ENCODE data around the gene ENTREP3.
"Not testable (repeated sequence)": the region's sequence is repeated elsewhere in the genome, so short reads cannot be mapped to it uniquely, and the experiment has no call there.

The ENTREP3 gene

DNA sequence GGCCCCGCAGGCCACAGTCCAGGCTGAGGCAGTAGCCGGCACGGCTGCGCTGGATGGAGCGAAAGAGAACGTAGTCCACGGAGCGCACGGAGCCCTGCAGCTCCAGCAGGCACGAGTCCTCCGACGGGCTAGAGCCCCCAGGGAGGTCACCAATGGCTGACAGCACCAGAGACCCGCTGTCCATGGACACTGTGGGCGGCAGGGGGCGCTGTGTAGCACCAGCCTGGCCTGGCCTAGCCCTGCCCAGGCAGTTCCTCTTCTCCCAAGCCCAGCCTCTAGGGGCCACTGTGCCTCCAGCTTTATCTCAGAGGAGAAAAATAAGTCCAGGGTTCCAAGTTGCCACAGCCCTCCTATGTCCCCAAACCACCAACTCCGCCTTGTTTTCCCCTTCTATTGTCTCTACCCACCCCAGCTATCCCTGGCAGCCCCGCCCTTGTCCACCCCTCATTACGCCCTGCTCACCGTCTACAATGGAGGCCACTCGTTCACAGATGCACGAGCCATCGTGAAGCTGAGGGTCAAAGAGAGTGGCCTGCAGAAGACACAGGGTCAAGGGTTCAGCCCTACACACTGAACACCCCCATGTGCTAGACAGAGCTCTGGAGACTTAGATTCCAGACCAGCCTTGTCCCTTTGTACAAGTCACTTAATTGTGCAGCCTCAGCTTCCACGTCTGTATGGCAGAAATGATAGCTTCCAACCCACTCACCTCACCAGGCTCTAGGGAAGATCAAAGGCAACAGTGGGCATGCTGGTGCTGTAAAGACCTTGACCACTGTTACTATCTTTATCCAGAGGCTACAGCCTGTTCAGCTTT lies 4.4 kb downstream of the ENTREP3 start:
- DNase-seq: peak; percentile 93 to 96

DNA sequence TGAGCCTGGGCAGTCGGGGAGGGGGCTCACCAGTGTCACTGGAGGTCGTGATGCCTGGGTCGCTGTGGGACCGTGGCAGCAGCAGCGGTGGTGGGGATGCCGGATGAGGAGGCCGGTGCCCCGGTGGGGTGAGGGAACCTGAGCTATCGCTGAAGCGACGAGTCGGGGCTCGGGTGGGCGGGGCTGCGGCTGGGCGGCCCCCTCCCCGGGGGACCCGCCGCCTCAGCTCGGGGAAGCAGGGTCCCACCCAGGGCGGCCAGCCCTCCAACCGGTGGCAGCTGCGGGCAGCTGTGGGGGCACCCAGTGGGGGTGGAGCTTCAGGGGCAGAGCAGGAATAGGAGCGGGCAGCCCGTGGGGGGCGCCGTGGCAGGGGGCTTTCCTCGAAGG lies 5.0 kb downstream of the ENTREP3 start:
- no peak for DNase-seq

DNA sequence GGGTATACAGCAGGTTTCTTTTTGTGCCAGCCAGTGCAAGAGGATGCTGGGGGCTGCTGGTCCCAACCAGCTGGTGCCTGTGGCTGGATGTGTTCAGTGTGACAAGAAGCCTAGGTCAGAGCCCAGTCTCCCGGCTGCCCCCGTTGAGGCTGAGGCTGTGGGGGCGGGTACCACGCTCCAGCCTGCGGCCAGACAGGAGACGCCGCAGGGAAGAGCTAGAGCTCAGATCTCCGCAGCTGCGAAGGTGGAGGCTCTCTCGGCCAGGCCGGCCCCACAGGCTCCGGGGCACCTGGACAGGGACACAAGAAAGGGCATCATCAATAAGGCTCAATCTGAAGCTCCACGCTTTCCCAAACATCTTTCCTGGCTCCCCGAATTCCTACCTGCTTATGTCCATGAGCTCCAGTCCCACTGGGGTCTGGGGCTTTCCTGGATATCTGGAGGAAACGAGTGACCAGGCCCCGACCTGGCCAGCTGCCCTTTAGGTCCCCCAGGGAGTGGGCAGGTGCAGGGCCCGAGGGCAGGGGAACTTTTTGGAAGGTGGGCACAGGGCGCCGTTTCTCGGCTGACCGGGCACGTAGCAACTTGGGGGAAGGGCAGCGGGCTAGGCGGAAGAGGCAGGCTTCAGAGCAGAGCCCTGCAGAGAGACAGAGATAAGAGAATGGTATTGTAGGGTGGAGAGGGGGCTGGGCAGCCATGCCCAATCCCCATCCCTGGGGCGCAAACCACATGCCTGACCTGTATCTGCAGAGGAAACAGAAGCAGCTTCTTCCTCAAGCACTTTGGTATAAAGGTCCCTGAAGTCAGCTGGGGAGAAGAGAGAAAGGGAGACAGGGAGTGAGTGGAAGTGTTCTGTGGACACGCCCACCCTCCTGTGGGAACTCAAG lies 7.4 kb downstream of the ENTREP3 start:
- DNase-seq: no peak

DNA sequence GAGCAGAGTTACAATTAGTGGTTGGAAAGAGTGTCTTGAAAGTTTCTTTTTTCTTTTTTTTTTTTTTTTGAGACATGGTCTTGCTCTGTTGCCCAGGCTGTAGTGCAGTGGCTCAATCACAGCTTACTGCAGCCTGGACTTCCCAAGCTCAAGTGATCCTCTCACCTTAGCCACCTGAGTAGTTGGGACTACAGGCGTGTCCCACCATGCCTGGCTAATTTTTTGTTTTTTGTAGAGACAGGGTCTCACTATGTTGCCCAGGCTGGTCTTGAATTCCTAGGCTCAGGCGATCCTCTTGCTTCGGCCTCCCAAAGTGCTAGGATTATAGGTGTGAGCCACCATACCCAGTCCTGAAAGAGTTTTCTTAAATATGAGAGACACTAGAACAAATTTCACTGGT lies 8.5 kb downstream of the ENTREP3 start:
- DNase-seq: not testable (repeated sequence)

DNA sequence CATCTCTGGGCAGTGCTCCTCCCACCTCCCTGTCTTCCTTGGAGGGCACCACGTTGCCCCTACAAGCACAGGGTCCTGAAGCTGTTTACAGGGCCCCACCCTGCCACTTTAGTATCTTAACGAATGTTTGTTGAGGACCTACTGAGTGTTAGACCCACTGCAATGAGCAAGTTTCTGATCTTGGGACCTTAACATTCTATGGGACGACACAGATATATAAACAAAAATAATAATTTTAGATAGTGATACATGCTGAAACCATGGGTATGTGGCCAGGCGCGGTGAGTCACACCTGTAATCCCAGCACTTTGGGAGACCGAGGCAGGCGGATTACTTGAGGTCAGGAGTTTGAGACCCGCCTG lies 10.1 kb downstream of the ENTREP3 start:
- no peak for DNase-seq

DNA sequence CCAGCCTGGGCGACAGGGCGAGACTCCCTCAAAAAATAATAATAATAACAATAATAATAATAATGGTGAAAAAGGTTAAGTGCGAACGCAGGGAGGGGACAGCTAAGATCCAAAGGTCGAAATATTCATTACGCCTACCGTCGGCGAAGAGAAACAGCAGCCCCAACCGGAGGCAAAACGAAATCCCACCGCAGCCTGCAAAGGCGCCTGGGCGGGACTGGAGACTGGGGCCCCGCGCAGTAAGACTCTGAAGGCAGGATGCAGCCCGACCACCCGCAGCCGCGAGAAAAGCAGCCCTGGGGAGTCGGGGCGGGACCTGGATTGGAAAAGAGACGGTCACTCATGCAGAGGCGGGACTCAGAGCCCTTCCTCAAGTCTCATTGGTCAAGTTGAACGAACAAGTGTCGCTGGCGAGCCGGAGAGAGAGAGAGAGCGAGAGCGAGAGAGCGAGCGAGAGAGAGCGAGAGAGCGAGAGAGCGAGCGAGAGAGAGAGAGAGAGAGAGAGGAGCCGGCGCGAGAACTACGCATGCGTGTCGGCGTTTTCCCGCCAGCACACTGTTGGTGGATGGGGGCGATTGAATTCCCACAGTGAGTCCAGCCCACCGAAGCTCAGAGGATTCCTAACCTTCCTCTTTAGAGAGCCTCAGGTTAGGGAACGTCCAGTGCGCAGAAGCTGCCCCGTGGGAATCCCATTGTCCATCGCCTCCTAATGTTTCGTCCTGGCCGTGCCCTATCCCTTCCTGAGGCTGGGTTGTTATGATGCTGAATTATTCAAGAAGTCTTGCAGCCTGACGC lies 10.7 kb downstream of the ENTREP3 start:
- DNase-seq: peak; percentile 96 to 97

DNA sequence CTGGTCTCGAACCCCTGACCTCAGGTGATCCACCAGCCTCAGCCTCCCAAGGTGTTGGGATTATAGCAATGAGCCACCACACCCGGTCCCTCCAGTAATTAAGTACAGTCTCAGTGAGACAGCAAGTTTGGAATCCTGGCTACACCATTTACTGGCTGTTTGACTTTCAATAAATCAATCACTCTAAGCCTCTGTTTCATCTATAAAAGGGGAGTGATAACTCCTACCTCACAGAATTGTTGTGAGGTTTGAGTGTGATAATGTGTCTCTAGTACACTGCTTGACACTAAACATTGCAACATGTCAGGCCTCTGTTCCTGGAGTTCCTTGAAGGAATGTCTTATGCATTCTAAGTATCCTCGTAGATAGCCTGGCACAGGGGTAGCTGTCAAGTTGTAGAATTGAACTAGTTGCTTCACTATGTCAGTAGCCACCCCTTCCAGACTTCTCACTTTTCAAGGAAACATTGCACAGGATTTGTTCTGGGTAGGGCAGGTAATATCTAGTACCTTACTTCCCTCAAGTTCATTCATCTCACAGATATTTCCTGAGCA lies 12.4 kb downstream of the ENTREP3 start:
- DNase-seq: no peak

DNA sequence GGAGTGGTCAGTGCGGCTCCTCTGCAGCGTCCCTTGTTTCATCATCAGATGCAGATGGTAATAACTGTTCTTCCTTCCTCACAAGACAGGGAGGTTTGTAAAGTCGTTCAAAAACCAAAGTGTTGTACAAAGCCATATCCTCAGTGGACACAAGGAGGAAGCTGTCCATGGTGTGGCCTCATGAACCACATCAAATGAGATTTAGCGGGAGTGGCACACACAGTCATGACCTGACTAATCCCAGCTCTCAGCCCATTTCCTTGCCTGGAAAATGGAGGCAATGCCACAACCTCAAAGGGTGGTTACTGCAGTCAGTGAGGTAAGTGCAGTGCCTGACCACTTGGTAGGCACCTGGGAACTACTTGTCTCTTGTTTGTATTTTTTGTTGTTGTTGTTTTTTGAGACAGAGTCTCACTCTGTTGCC lies 13.4 kb downstream of the ENTREP3 start:
- peak; percentile 28 to 31 for DNase-seq

DNA sequence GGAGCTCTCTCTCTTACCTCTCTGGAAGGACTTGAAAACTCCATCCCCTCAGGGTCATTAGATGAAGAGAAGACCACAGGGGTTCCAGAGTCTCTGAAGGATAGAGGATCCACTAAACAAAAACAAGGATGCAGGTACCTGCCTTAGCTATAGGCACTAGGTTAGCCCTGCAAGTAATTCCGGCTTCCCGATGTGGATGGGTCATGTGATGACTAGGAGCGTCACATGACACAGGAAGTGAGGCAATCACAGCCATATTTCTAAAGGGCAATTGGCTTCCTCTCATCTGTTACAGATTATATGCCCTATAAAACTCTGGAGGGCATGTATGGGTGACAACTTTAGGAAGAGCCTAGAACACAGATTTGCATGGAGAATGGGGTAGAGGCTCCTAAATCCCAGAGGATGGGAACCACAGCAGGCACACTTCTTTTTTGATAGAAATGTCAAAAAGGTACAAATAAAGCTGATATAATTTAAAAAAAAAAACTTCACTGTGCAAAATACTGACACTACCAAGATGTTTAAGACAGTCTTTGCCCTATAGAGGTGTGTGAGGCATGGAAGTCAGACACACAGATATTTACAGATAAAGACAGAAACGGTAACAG lies 14.1 kb downstream of the ENTREP3 start:
- peak; percentile 74 to 83 for DNase-seq

DNA sequence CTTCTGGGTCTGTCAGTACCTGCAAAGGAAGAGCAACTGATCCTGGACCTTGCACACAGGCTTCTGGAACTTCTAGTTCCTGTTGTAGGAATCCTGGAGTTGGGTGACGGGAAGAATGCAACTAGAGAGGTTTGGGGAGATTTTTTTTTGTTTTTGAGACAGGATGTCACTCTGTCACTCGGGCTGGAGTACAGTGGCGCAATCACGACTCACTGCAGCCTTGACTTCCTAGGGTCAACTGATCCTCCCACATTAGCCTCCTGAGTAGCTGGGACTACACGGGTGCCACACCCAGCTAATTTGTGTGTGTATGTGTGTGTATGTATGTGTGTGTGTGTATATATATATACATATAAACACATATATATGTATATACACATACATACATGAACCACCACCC lies 18.8 kb downstream of the ENTREP3 start:
- DNase-seq: no peak

DNA sequence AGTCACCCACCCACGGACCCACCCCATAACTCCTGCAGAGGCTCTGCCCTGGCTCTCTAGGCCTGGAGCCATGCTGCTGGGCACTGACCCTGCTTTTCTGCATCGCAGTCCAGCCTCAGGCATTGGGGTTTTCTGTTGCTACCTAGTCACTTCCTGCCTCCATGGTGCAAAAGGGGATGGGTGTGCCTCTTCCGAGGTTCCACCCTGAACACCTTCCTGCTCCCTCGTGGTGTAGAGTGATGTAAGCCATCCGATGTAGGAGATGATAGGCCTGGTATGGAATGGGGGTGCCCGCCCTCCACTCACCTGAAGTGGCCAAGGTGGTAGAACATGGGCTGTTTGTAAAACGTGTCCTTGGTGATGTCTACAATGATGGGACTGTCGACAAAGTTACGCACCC lies 19.9 kb downstream of the ENTREP3 start:
- DNase-seq: peak in 1 of 2 donors; percentile 39

DNA sequence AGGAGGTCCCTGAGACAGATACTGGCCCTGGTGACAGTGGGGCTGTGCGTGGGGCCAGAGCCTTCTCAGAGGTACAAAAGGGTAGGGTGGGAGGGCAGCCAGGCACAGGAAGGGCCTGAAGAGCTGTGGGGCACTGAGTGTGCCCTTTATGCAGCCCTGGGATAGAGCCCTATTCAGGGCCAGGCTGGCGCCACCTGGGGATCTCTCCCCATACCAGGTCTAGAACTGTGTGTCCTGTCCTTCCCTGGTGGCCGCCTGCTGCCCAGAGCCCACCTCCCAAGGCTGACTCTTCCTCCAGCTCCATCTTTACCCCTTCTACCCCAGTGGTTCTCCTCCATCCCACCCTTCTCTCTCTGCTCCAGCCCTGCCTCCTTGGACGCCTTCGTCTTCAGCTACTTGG lies 21.8 kb downstream of the ENTREP3 start:
- DNase-seq: not testable (repeated sequence)

DNA sequence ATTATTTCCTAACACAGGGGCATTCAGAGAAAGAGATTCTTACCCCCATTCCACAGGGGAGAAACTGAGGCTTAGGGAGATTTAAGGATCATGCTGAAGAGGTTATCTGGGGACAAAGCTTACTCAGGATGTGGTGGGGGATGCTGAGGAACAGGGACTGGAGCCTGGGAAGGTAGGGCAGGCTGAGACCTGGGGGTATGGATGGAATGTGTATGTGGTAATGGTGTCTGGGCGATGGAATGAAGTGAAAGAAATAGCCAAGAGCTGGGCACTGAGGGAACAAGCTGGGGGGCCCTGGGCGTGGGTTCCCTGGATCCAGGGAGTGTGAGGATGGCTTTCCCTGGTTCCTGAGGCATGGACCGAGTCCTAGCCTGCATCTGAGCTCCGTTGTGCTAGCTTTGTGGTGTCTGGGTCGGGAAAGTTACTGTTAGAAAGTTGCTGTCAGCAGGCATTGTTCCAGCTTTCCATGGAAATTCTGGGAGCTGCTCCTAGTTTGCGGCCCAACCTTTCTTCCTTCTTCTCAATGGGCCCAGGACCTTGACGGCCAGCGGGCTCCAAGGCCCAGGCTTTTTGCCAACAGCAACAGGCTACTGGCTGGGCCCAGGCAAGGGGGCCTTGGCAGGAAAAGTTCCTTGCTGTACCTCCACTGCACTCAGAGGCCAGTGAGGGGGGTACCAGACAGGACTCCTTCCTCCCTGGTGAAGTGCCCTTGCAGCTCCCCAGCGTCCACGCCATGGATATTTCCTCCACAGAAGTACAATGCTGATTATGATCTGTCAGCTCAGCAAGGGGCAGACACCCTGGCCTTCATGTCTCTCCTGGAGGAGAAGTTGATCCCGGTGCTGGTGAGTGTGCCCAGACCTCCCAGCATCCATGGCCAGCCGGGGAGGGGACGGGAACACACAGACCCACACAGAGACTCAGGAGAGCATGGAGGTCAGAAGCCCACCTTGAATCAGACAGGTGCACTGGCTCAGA lies 23.0 kb downstream of the ENTREP3 start:
- DNase-seq: not testable (repeated sequence)

DNA sequence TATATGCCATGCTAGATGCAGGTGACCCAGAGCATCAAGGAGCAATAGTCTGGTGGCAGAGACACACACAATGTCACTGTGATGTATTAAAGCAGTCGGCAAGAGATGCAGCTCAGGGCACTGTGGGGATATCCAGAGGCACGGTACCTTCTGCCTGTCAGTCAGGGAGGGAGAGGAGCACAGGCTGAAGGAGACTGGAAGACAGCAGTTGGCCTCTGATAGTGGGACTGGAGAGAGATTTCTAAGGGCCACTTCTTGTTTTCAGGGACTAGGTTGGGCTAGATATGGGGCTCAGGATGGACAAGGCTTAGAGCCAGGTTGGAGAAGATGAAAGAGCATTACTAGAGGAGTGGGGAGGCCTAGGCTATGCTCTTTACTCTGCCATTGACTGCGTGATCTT lies 24.0 kb downstream of the ENTREP3 start:
- not testable (repeated sequence) for DNase-seq

DNA sequence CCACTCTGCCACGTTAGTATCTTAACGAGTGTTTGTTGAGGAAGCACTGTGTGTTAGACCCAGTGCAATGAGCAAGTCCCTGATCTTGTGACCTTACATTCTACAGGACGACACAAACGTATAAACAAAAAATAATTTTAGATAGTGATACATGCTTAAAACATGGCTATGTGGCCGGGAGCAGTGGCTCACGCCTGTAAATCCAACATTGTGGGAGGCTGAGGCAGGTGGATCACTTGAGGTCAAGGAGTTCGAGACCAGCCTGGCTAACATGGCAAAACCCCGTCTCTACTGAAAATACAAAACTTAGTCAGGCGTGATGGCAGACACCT lies 27.2 kb downstream of the ENTREP3 start:
- no peak for DNase-seq

DNA sequence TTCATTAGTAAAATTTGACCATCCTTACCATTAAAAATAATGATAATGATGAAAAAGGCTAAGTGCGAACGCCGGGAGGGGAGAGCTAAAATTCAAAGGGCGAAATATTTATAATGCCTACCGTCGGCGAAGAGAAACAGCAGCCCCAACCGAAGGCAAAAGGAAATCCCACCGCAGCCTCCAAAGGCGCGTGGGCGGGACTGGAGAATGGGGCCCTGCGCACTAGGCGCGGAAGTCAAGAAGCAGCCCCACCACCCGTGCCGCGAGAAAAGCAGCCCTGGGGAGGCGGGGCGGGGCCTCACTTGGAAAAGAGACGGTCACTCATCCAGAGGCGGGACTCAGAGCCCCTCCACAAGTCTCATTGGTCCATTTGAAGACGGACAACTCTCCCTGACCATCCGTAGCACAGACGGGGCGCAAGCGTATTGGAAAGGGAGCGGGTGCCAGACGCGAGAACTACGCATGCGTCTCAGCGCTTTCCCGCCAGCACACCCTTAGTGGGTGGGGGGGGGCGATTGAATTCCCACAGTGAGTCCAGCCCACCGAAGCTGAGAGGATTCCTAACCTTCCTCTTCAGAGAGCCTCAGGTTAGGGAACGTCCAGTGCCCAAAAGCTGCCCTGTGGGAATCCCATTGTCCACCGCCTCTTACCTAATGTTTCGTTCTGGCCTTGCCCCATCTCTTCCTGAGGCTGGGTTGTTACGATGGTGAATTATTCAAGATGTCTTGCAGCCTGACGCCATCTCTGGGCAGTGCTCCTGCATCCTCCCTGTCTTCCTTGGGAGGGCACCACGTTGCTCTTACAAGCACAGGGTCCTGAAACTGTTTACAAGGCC lies 27.8 kb downstream of the ENTREP3 start:
- DNase-seq: peak; percentile 99

DNA sequence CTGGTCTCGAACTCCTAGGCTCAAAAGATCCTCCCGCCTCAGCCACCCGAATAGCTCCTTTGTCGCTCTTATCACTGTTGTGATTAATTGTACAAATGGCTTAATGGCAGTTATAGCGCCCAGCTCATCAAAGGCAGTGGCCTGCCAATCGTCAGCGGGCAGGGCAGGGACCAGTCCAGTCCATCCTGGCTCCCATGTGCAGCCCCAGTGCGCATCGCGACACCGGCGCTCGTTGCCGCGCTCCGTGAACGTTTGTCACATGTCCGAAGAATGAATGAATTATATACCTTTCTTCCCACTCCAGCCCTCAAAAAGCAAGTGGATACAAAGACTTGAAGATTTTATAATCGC lies 28.4 kb downstream of the ENTREP3 start:
- DNase-seq: no peak

DNA sequence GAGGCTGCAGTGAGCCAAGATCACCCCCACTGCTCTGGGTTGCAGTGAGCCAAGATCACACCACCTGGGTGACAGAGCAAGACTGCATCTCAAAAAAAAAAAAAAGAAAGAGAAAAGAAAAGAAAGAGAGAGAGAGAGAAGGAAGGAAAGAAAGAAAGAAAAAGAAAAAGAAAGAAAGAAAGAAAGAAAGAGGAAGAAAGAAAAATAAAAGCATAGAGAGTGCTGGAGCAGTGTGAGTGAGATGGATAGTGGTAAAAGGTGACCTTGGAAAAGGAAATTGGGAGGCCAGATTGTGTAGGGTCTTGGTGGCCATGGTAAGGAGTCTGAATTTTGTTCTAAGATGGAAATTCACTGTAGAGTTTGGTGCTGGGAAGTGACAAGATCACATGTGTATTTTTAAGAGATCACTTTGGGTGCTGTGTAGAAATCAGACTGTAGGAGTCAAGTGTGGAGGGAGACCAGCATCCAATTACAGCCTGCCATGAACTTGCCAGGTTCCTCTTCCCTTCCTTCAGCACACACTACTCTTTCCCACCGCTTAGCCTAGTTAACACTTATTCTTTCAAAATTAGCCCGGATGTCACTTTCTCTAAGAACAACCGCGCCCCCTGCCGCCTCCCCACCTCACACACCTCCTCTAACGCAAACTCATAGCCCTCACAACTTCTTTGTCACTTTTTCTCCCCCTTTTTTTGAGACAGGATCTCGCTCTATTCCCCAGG lies 28.9 kb downstream of the ENTREP3 start:
- DNase-seq: peak; percentile 84 to 88

DNA sequence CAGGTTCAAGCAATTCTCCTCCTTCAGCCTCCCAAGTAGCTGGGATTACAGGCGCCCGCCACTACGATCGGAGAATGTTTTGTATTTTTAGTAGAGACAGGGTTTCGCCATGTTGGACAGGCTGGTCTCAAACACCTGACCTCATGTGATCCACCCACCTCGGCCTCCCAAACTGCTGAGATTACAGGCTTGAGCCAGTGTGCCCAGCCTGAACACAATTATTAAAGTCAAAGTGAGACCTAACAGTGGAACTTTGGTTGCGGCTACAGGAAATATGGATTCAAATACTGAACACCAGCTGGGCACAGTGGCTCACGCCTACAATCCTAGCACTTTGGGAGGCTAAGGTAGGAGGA lies 29.9 kb downstream of the ENTREP3 start:
- DNase-seq: not testable (repeated sequence)

DNA sequence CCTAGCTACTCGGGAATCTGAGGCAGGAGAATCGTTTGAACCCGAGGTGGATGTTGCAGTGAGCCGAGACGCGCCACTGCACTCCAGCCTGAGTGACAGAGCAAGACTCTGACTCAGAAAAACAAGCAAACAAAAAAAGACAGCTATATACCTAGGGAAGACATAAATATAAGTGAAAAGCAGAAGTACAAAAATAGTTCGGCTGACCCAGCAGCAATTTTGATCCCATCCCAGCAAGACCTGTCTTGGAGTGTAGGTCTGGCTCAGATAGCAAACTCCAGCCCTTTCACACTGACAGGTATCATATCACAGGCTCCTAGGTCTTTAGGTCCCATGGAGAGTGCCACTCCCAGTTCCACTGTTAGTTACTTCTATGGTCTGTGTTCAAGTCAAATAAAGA lies 32.2 kb downstream of the ENTREP3 start:
- no peak for DNase-seq

All from CD4-positive, alpha-beta T cell treated with Interferon alpha-2 for 1 hour (primary cell).